Gastroesophageal sphincter (tissue), 4 donors: ENCODE measurements around the gene EME2. TPM values are rescaled to one million over a fixed set of nuclear protein-coding genes. Genes with fewer than 3 reads are reported as not detected.

Experiments used
- ATAC-seq: fragments of 150-250 bp; one replicate; pipeline ENCODE4 v1.9.1; 2016; ENCODE audit warnings: mild to moderate bottlenecking, moderate library complexity
- H3K27ac ChIP-seq, 4 donors: fragments of 200-600 bp; sonication (generic) in 3 of 4; 1 replicate in 3 of 4; 2 replicates in 1 of 4; pipeline ENCODE4 v1.5.1; 2016 to 2019
- H3K27me3 ChIP-seq: fragments of 200-600 bp; sonication (generic); one replicate; pipeline ENCODE4 v1.5.1; 2019
- H3K36me3 ChIP-seq, 2 donors: fragments of 200-600 bp; sonication (generic); one replicate each; pipeline ENCODE4 v1.5.1; 2019; ENCODE audit warnings: control low read depth in 1 of 2
- H3K4me1 ChIP-seq, 3 donors: fragments of 200-600 bp; sonication (generic); 1 replicate in 2 of 3; 2 replicates in 1 of 3; pipeline ENCODE4 v1.5.1; 2016 to 2019; ENCODE audit warnings: control low read depth in 2 of 3
- H3K4me3 ChIP-seq, 2 donors: fragments of 200-600 bp; sonication (generic); one replicate each; pipeline ENCODE4 v1.5.1; 2019; ENCODE audit warnings: mild to moderate bottlenecking in 1 of 2, moderate library complexity in 1 of 2
- H3K9me3 ChIP-seq, 3 donors: fragments of 200-600 bp; sonication (generic); one replicate each; pipeline ENCODE4 v1.5.1; 2017 to 2019; ENCODE audit warnings: control low read depth in 2 of 3
- CTCF ChIP-seq, 4 experiments: fragments of 200-600 bp in 2 of 4; fragments of 450-650 bp in 2 of 4; sonication (generic) in 1 of 4; IDR thresholded peaks; one replicate each; pipeline ENCODE4 v1.5.1; 2017 to 2019; ENCODE audit warnings: antibody characterized with exemption in 4 of 4, mild to moderate bottlenecking in 2 of 4, moderate library complexity in 2 of 4
- EP300 ChIP-seq: sonication (generic); formaldehyde crosslinking; IDR thresholded peaks from one replicate; pipeline ENCODE4 v1.6.1; 2017; ENCODE audit warnings: antibody characterized with exemption, mild to moderate bottlenecking
- POLR2A ChIP-seq, 2 donors: fragments of 450-650 bp; IDR thresholded peaks; one replicate each; pipeline ENCODE4 v1.6.1; 2017; ENCODE audit warnings: antibody characterized with exemption in 2 of 2, mild to moderate bottlenecking in 2 of 2, moderate library complexity in 1 of 2
- POLR2AphosphoS5 ChIP-seq: sonication (generic); formaldehyde crosslinking; IDR thresholded peaks from one replicate; pipeline ENCODE4 v1.6.1; 2017; ENCODE audit warnings: antibody characterized with exemption
- WGBS, 2 donors: methylation state at CpG; one replicate each; pipeline ENCODE4 v1.1.5; 2018; ENCODE audit warnings: low coverage in 1 of 2; 5-methylcytosine and 5-hydroxymethylcytosine counted together
- total RNA-seq, 4 donors: library from RNA; depleted of rRNA; stranded (reverse); fragments of >200 nt; gene quantifications; one replicate each; pipeline ENCODE4 v1.1.0, GENCODE V29; 2016

Gene EME2
- total RNA-seq, 4 donors from 2014 or later: 4.6 to 20.4 (median 7.7) TPM

DNA sequence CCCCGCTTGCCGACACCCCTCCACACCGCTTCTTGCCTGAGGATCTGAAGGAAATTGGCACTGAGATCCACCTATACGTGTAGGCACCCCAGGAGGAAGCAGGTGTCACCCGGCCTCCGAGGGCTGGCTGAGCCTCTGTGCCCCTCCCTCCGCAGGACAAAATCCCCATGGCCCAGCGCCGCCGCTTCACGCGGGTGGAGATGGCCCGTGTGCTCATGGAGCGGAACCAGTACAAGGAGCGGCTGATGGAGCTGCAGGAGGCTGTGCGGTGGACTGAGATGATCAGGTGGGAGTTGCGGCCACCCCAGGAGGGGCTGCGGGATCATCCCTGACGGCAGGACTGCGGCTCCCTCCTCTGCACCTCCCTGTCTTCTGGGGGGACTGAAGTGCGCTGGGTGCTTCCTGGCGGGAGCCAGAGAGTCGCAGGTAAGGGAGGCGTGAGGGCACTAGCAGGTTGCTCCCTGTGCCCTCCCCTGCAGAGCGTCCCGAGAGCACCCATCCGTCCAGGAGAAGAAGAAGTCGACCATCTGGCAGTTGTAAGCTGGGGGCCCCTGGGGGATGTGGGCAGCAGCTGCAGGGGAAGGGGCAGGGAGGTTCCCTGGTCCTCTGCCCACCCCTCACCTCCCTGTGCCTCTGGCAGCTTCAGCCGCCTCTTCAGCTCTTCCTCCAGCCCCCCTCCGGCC lies 10.3 kb upstream of the EME2 start:
- H3K27ac ChIP-seq: no peak overlapping the region
- no peaks in the 10 kb centered on the region for H3K9me3 ChIP-seq
- peaks cover 0 to 12% (median 0%) of the 10 kb centered on the region in 3 donors for H3K4me1 ChIP-seq
- H3K36me3 ChIP-seq: peaks cover 0 to 100% of the 10 kb centered on the region in 2 donors
- TF ChIP-seq EP300 (no peak), POLR2AphosphoS5 (no peak), POLR2A (IDR thresholded peaks at IDR 0.05) (no peak), CTCF (IDR thresholded peaks at IDR 0.05) (no peak)
- ATAC-seq: no peak
- H3K27me3 ChIP-seq: no peaks in the 10 kb centered on the region
- no peak overlapping the region for H3K4me3 ChIP-seq
- 92 to 100% methylated on average over 1 to 5 of the region's 30 CpGs for WGBS, 2 donors

DNA sequence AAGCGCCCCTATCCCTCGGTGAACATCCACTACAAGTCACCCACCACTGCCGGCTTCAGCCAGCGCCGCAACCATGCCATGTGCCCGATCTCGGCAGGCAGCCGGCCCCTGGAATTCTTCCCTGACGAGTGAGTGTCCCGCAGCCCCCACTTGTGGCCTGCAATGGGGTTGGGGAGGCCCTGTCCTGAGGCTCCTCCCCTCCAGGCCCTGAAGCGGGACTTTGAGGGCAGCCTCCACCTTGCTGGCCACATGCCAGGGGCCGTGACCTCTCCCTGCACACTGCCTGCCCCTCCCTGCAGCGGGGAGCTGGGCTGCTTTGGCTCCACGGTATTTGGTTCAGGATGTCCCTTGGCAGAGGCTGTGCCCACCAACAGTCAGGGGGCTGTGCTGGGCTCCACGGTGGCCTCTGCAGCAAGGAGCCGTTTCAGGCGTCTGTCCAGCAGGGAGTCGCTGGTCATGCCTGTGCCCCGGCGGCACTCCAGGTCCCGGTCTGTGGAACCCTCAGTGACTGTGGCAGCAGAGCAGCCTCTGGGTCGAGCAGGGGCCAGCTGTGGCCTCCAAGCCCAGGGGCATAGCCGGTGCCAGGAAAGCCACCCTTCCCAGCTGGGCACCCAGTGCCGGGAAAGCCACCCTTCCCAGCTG lies 9.6 kb upstream of the EME2 start:
- Histone ChIP-seq H3K4me3 (no peak overlapping the region), H3K9me3 (no peaks in the 10 kb centered on the region), H3K27ac (peak overlapping the region in 1 of 4 donors; percentile 33), H3K27me3 (no peaks in the 10 kb centered on the region), H3K4me1 (peaks cover 0 to 12% (median 0%) of the 10 kb centered on the region in 3 donors), H3K36me3 (peaks cover 0 to 100% of the 10 kb centered on the region in 2 donors)
- no peak for ATAC-seq
- 47% methylated on average over 3 of the region's 24 CpGs; no CpG with 5 or more reads in 1 of the 2 donors for WGBS, 2 donors
- TF ChIP-seq POLR2AphosphoS5: no peak
- TF ChIP-seq CTCF (IDR thresholded peaks at IDR 0.05): no peak
- no peak for TF ChIP-seq EP300
- TF ChIP-seq POLR2A (IDR thresholded peaks at IDR 0.05): no peak

GRCh38 chr16:1763521-1764511 lies 8.8 kb upstream of the EME2 start:
- Histone ChIP-seq H3K4me3 (no peak overlapping the region), H3K36me3 (peaks cover 0 to 100% of the 10 kb centered on the region in 2 donors), H3K4me1 (peaks cover 0 to 14% (median 0%) of the 10 kb centered on the region in 3 donors), H3K9me3 (no peaks in the 10 kb centered on the region), H3K27ac (peak overlapping the region in 2 of 4 donors; percentile 19 to 33), H3K27me3 (no peaks in the 10 kb centered on the region)
- TF ChIP-seq POLR2AphosphoS5 (no peak), EP300 (no peak), CTCF (IDR thresholded peaks at IDR 0.05) (peak in 3 of 4 experiments; percentile 30 to 42 (median 41)), POLR2A (IDR thresholded peaks at IDR 0.05) (no peak)
- ATAC-seq: peak; percentile 12
- 40 to 68% methylated on average over 2 to 20 of the region's 81 CpGs for WGBS, 2 donors

GRCh38 chr16:1764971-1765370 lies 7.6 kb upstream of the EME2 start:
- peaks cover 0 to 100% of the 10 kb centered on the region in 2 donors for H3K36me3 ChIP-seq
- no peak for TF ChIP-seq POLR2A (IDR thresholded peaks at IDR 0.05)
- no peak for TF ChIP-seq POLR2AphosphoS5
- TF ChIP-seq EP300: no peak
- no peak for TF ChIP-seq CTCF (IDR thresholded peaks at IDR 0.05)

More at GRCh38 chr16:1764971-1765370, 7.6 kb upstream of the EME2 start:
- H3K9me3 ChIP-seq: no peaks in the 10 kb centered on the region
- H3K27ac ChIP-seq: no peak overlapping the region
- no peaks in the 10 kb centered on the region for H3K27me3 ChIP-seq
- no peak overlapping the region for H3K4me3 ChIP-seq
- 80% methylated on average over 3 of the region's 21 CpGs; no CpG with 5 or more reads in 1 of the 2 donors for WGBS, 2 donors
- no peak for ATAC-seq
- peaks cover 0 to 26% (median 6%) of the 10 kb centered on the region in 3 donors for H3K4me1 ChIP-seq
